Adrenal gland (tissue), 12 donors: Measurements from ENCODE around the gene FOXC1. TPM values are rescaled to one million over a fixed set of nuclear protein-coding genes. Genes with fewer than 3 reads are reported as not detected.

ENCODE experiments used
- DNase-seq, 7 donors: peaks; one replicate each; pipeline ENCODE4 v3.0.0-alpha.2; 2019 to 2020
- H3K27ac ChIP-seq, 5 donors: fragments of 200-600 bp; sonication (generic) in 4 of 5; 1 replicate in 3 of 5; 2 replicates in 2 of 5; pipeline versions ENCODE4 v1.5.1 to v1.8.0; 2016 to 2020; ENCODE audit warnings: mild to moderate bottlenecking in 1 of 5
- H3K27me3 ChIP-seq: fragments of 200-600 bp; 2 replicates; pipeline ENCODE4 v1.8.0; 2021
- H3K36me3 ChIP-seq, 2 donors: fragments of 200-600 bp; replicated peaks in 1 of 2; 1 replicate in 1 of 2; 2 replicates in 1 of 2; pipeline versions ENCODE4 v1.5.1 to v1.8.0; 2018 to 2022
- H3K4me1 ChIP-seq, 2 donors: fragments of 200-600 bp; replicated peaks in 1 of 2; 1 replicate in 1 of 2; 2 replicates in 1 of 2; pipeline versions ENCODE4 v1.5.1 to v1.8.0; 2018 to 2021
- H3K4me3 ChIP-seq, 4 donors: fragments of 200-600 bp; sonication (generic) in 3 of 4; one replicate each; pipeline ENCODE4 v1.5.1; 2016 to 2018
- H3K9me3 ChIP-seq, 3 donors: fragments of 200-600 bp; sonication (generic) in 1 of 3; replicated peaks in 1 of 3; 1 replicate in 2 of 3; 2 replicates in 1 of 3; pipeline versions ENCODE4 v1.5.1 to v1.8.0; 2016 to 2021
- CTCF ChIP-seq, 6 experiments: fragments of 450-650 bp in 4 of 6; fragments of 200-600 bp in 2 of 6; sonication (generic) in 1 of 6; IDR thresholded peaks; 1 replicate in 5 of 6; 2 replicates in 1 of 6; pipeline versions ENCODE4 v1.5.1 to v1.8.0; 2016 to 2021; ENCODE audit warnings: antibody characterized with exemption in 6 of 6, mild to moderate bottlenecking in 2 of 6, moderate library complexity in 1 of 6
- POLR2A ChIP-seq, 2 donors: fragments of 450-650 bp; IDR thresholded peaks; one replicate each; pipeline ENCODE4 v1.6.1; 2017; ENCODE audit warnings: antibody characterized with exemption in 2 of 2, mild to moderate bottlenecking in 2 of 2, moderate library complexity in 1 of 2
- WGBS, 4 donors: extraction: QIAGEN DNeasy Blood & Tissue Kit in 2 of 4; methylation state at CpG; one replicate each; pipeline versions ENCODE4 v1.1.5 to v1.1.7; 2013 to 2017; 5-methylcytosine and 5-hydroxymethylcytosine counted together
- intact Hi-C, 2 donors: fragments of 100-400 bp; cut with DNase I; formaldehyde crosslinking; loops; one replicate each; pipeline versions ENCODE4 v1.14.1 to v1.15.0; 2022 to 2023
- polyA plus RNA-seq, 3 donors: library from polyadenylated mRNA; stranded (reverse); fragments of 200-250 nt in 2 of 3; fragments of 350-450 nt in 1 of 3; fragmentation: Illumina TruSeq in 1 of 3; extraction: RNeasy Lipid Tissue Mini Kit (QIAGEN cat#74804) in 1 of 3; gene quantifications; one replicate each; pipeline ENCODE4 v1.2.3, GENCODE V29; 2013 to 2014
- total RNA-seq, 9 donors: library from RNA; depleted of rRNA in 4 of 9; stranded (reverse); fragments of >200 nt in 4 of 9; fragments of 120-200 nt in 1 of 9; fragmentation: NEBNext Ultra II Directional in 1 of 9; extraction: Animal tissue kit (Norgen Biotek cat#: 25700) in 1 of 9; gene quantifications; one replicate each; pipeline versions ENCODE4 v1.1.0 to v1.2.4, GENCODE V29; 2013 to 2023
- donor health status: healthy with polysubstance abuse.
- donor health status: Bipolar disorder and iron deficiency.
- donor health status: DM: yes; HTN: yes; CAD: no.
- donor health status: DM: no; HTN: no; CAD: no.
- donor health status: DM: no; HTN: no; CAD: no.
- donor health status: DM: yes; HTN: yes; CAD: no.

FOXC1 gene
- total and polyA plus RNA-seq, 12 donors: 2.7 to 13.2 (median 5.4) TPM

- TF ChIP-seq POLR2A (IDR thresholded peaks at IDR 0.05) (no peak), CTCF (IDR thresholded peaks at IDR 0.05) (no peak)
- peaks cover 55% of the 10 kb centered on the region for H3K27me3 ChIP-seq
Observed at GRCh38 chr6:1597121-1597744, 12.5 kb upstream of the FOXC1 start.

GRCh38 chr6:1597924-1598323, 11.8 kb upstream of the FOXC1 start:
- peaks cover 57% of the 10 kb centered on the region for H3K27me3 ChIP-seq
- no peak for DNase-seq
- no peak for TF ChIP-seq CTCF (IDR thresholded peaks at IDR 0.05)
- TF ChIP-seq POLR2A (IDR thresholded peaks at IDR 0.05): no peak
- H3K27ac ChIP-seq: no peak overlapping the region
- 74 to 90% (median 83%) methylated on average over 5 of the region's 5 CpGs for WGBS, 4 donors
- no peak overlapping the region for H3K4me3 ChIP-seq
- H3K4me1 ChIP-seq: no peaks in the 10 kb centered on the region
- intact Hi-C loops: loop anchor here (2.0 to 10.0 kb wide), 6 partner anchors 754 to 1137 kb away; no protein-coding TSS in a partner anchor
- H3K36me3 ChIP-seq: no peaks in the 10 kb centered on the region
- no peaks in the 10 kb centered on the region for H3K9me3 ChIP-seq

More at GRCh38 chr6:1597121-1597744, 12.5 kb upstream of the FOXC1 start:
- Histone ChIP-seq H3K4me1 (no peaks in the 10 kb centered on the region), H3K4me3 (no peak overlapping the region), H3K9me3 (no peaks in the 10 kb centered on the region), H3K36me3 (no peaks in the 10 kb centered on the region), H3K27ac (no peak overlapping the region)
- WGBS, 4 donors: 72 to 81% (median 74%) methylated on average over 8 of the region's 8 CpGs
- no peak for DNase-seq
- intact Hi-C loops: loop anchor here (2.0 to 10.0 kb wide), 6 partner anchors 755 to 1138 kb away; no protein-coding TSS in a partner anchor

GRCh38 chr6:1598433-1598832, 11.3 kb upstream of the FOXC1 start:
- WGBS, 4 donors: 77 to 91% (median 88%) methylated on average over 10 of the region's 10 CpGs

GRCh38 chr6:1598886-1599285, 10.8 kb upstream of the FOXC1 start:
- Histone ChIP-seq H3K4me1 (peaks cover 0 to under 1% of the 10 kb centered on the region in 2 donors), H3K9me3 (no peaks in the 10 kb centered on the region), H3K27ac (no peak overlapping the region), H3K4me3 (no peak overlapping the region), H3K36me3 (no peaks in the 10 kb centered on the region), H3K27me3 (peaks cover 61% of the 10 kb centered on the region)
- DNase-seq: no peak
- intact Hi-C loops: loop anchor here (5.0 to 10.0 kb wide), 5 partner anchors 753 to 1136 kb away; no protein-coding TSS in a partner anchor
- TF ChIP-seq POLR2A (IDR thresholded peaks at IDR 0.05) (no peak), CTCF (IDR thresholded peaks at IDR 0.05) (no peak)
- WGBS, 4 donors: 89 to 94% (median 93%) methylated on average over 8 to 24 of the region's 24 CpGs

More at GRCh38 chr6:1598433-1598832, 11.3 kb upstream of the FOXC1 start:
- TF ChIP-seq POLR2A (IDR thresholded peaks at IDR 0.05) (no peak), CTCF (IDR thresholded peaks at IDR 0.05) (no peak)
- Histone ChIP-seq H3K27ac (no peak overlapping the region), H3K4me3 (no peak overlapping the region), H3K36me3 (no peaks in the 10 kb centered on the region), H3K4me1 (no peaks in the 10 kb centered on the region), H3K27me3 (peaks cover 56% of the 10 kb centered on the region), H3K9me3 (no peaks in the 10 kb centered on the region)
- intact Hi-C loops: loop anchor here (5.0 to 10.0 kb wide), 5 partner anchors 754 to 1136 kb away; no protein-coding TSS in a partner anchor
- no peak for DNase-seq
